LNCAP (cell line): ENCODE measurements around the gene TMEM150C.

Experiments used
- CTCF ChIP-seq: fragments of 450-650 bp; IDR thresholded peaks from 2 replicates; pipeline ENCODE4 v1.5.1; 2017; ENCODE audit warnings: mild to moderate bottlenecking

TMEM150C gene

GRCh38 chr4:82508806-82509428, 52.9 kb downstream of the TMEM150C start:
- no peak for TF ChIP-seq CTCF

- no peak for TF ChIP-seq CTCF
Observed at GRCh38 chr4:82508011-82508410, 53.8 kb downstream of the TMEM150C start.

GRCh38 chr4:82501154-82501442, 60.7 kb downstream of the TMEM150C start:
- no peak for TF ChIP-seq CTCF

GRCh38 chr4:82500435-82501153, 61.2 kb downstream of the TMEM150C start:
- no peak for TF ChIP-seq CTCF

GRCh38 chr4:82499738-82500434, 61.9 kb downstream of the TMEM150C start:
- no peak for TF ChIP-seq CTCF

GRCh38 chr4:82496349-82496748, 65.4 kb downstream of the TMEM150C start:
- TF ChIP-seq CTCF, result no peak

GRCh38 chr4:82495666-82496065, 66.1 kb downstream of the TMEM150C start:
- no peak for TF ChIP-seq CTCF
